GM21390 (cell line): ENCODE results near the gene BRD1.

Experiments used
- ATAC-seq: cut with Tn5 transposase; IDR thresholded peaks from one replicate; pipeline ENCODE4 v1.9.1; 2021; ENCODE audit not compliant: unreplicated experiment

BRD1 gene

DNA sequence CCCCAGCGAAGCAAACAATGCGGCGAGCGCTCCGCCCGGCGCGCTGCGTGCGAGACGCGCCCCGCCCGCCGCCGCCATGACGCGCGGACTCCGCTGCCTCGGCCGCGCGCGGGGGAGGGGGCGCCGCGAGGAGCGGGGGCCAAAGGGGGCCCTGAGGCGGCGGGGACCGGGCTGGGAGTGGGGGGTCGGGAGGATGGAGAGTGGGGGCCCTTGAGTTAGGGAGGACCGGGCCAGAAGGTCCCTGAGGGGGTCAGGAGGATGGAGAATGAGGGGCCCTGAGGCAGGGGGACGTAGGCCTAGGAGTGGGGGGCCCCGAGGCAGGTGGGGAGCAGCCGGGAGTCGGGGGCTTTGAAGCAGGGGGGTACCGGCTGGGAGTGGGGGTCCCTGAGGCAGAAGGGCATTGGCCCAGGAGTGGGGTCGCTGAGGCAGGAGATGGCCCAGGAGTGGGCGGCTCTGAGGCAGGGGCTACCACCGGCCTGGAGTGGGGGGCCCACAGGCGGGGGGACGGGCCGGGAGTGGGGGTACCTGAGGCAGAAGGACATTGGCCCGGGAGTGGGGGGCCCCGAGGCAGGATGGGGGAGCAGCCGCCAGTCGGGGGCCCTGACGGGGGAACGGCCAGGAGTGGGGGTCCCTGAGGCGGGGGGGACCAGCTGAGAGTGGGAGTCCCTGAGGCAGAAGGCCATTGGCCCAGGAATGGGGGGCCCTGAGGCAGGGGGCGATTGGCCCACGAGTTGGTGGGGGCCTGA is at the start of gene BRD1:
Gene BRD1, minus strand, starts transcription at position 21 of the 746 bp plus-strand sequence. CDS start 3,556 bp downstream, outside the sequence.
- no peak for ATAC-seq

DNA sequence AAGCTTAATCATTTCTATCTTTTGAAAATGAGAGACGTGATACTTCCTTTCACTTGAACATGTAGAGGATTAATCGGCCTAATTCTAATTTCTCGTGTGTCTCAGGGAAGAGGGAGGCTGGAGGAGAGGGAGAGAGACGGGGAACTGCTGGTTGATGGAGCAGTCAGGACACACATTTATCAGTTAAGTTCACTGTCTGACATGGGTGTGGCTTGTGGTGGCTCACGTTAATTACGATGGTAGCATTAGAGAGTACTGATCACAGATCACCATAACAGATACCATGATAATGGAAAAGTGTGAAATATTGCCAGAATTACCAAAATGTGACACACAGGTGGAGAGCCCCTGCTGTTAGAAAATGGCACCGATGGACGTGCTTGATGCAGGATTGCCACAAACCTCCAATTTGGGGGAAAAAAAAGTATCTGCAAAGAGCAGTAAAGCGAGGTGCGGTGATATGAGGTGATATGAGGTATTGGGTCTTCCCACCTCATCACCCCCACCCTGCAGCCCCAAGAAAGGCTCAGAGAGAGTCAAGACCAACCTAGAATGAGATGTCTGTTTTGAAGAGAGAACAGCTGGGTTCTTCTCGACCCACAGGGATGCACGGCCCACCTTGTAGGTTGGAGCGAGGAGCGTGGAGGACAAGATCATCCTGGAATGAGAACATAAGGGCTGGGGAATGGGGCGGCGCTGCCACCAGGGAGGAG is 45.7 kb upstream of the BRD1 start:
- ATAC-seq = no peak

- no peak for ATAC-seq
Observed at GRCh38 chr22:49872347-49872746, 44.7 kb upstream of the BRD1 start.

DNA sequence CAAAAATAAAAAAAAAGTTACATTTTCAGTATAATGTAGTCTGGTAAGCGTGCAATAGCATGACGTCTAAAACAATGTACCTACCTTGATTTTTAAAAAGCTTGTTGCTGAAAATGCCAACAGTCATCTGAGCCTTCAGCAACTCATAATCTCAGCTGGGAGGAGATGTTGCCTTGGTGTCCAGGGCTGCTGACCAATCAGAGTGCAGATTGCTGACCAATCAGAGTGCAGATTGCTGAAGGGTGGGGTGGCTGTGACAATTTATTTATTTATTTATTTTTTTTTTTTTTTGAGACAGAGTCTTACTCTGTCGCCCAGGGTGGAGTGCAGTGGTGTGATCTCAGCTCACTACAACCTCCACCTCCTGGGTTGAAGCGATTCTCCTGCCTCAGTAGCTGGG is 43.8 kb upstream of the BRD1 start:
- no peak for ATAC-seq

DNA sequence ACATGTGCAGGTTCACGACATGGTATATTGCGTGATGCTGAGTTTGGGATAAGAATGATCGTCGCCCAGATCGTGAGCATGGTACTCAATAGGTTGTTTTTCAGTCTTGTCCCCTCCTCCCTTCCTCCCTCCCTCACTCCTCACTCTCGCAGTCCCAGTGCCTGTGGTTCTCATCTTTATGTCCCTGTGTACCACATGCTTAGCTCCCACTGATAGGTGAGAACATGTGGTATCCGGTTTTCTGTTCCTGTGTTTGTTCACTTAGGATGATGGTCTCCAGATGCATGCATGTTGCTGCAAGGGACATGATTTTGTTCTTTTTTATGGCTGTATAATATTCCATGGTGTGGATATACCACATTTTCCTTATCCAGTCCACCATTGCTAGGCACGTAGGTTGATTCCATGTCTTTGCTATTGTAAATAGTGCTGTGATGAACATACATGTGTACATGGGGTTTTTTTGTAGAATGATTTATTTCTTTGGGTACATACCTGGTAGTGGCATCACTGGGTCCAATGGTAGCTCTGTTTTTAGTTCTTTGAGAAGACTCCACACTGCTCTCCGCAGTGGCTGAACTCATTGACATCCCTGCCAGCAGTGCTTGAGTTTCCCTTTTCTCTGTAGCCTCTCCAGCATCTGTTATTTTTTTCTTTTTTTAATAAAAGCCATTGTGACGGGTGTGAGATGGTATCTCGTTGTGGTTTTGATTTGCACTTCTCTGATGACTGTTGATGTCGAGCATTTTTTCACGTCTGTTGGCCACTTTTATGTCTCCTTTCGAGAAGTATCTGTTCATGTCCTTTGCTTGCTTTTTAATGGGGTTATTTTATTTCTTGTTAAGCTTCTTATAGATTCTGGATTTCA is 42.4 kb upstream of the BRD1 start:
- ATAC-seq = no peak

- no peak for ATAC-seq
Observed at GRCh38 chr22:49869086-49869830, 41.6 kb upstream of the BRD1 start.

DNA sequence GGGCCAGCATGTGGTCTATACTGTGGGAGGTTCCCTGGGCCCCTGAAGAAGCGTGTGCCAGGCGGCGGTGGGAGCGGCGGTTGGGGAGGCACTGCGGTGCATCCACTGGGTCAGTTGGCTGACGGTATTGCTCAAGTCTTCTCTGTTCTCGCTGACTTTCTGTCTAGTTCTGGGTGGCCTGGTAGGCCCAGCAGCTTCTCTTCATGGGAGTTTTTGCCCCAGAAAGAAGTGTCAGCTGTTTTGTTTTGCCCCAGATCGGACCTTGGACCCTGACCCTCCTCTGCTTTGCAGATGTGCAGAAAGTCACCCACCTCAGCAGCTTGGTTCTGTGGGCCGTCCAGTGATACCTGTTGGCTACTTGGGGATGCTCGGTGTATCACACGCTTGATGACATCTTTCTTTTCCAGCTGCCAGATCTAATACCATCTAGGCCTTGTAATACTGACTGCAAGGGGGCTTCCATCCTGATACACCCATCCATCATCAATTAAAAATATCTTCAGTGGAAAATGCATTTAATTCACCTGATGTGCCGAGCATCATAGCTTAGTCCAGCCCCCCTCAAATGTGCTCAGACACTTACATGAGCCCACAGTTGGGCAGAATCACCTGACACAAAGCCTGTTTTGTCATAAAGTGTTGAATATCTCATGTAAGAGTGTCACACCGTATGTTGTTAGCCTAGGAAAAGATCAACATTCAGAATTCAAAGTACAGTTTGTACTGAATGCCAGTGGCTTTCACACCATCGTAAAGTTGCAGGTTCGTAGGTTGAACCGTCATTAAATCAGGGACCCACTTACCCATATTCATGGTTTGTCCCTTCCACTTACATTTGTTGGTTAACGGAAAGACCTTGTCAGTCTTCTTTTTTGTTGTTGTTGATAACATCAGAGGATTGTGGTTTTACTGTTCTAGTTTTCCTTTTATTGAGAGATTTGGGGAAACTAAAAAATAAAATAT is 39.9 kb upstream of the BRD1 start:
- no peak for ATAC-seq

DNA sequence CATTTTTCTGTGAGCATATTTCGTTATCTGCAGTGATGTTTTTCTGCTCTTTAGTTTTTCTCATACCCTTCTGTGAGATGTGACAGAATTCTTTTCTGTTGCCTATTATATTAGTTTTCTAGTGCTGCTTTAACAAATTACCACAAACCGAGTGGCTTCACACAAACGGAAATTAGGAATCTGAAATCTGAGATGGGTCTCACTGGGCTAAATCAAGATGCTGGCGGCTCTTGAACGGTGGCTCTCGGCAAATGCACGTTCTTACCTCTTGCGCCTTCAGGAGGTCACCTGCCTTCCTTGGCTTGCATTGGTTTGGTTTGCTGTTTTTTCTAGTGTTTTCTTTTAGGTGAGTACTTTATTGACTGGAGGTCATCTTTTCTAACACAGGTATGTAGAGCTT is 39.0 kb upstream of the BRD1 start:
- no peak for ATAC-seq

DNA sequence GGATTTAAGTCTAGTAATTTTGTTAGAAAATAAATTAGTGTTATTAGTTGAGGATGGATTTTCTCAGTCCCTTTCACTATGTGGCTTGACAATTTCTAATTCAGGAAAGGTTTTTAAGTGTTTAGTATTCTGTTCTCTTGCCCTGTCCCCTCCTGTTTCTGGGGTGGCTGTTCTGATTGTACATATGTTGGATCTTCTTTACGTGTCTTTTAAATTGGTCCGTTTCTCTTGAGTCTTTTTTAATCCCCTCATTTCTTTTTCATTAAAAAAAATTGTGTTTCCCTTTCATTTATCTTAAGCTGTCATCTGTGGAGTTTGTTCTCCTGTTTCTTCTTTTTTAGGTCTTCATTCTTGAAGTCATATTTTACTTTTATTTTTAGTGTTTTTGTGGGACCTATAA is 38.5 kb upstream of the BRD1 start:
- ATAC-seq = no peak

- no peak for ATAC-seq
Observed at GRCh38 chr22:49865156-49865555, 37.5 kb upstream of the BRD1 start.

DNA sequence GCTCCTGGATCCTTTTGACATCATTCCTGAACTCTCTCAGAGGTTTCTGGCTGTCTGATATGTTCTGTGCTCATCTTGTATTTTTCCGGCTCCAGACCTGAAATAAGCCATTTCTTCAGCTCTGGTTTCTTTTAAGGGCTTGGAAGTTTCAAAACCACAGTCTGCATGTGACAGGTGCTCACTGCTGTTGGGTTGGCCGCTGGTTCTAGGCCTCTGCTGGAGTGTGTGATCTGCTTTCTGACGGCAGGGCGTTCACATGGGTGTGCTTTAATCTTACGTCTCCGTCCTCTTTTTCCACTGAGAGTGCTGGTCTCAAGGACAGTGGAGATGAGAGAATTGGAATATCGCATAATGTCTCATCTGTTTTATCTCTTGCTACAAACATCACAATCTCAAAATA is 36.3 kb upstream of the BRD1 start:
- ATAC-seq = no peak

DNA sequence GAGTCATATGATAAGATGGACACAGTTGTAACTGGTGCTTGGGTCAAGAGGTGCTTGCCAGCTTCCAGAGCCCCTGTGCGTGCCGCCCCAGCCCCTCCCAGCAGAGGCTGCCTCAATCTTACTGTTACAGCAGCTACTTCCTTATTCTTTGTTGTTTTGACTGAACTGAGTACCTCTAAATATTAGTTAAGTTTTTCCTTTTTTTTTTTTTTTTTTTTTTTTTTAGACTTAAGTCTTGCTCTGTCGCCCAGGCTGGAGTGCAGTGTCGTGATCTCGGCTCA is 34.8 kb upstream of the BRD1 start:
- ATAC-seq = no peak

GRCh38 chr22:49861642-49862495 is 34.2 kb upstream of the BRD1 start:
- ATAC-seq = no peak

- no peak for ATAC-seq
Observed at GRCh38 chr22:49858827-49859226, 31.2 kb upstream of the BRD1 start.

GRCh38 chr22:49856766-49857618 is 29.3 kb upstream of the BRD1 start:
- ATAC-seq = no peak

DNA sequence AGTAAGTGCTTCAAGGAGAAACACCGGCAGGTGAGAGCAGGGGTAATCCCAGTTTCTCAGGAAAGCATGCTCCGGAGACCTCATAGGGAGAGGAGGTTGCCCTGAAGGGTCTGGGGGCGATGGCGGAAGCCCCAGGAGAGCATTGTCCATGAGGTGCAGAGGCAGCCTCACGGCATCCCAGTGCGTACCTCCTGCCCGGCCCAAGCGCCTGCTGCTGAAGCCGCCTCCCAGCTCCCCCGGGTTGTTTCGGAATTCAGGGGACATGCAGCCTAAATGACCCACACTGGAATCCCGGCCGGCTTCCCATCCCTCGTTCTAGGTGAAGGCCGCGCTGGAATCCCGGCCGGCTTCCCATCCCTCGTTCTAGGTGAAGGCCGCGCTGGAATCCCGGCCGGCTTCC is 28.7 kb upstream of the BRD1 start:
- no peak for ATAC-seq

GRCh38 chr22:49855251-49855911 is 27.7 kb upstream of the BRD1 start:
- ATAC-seq = no peak
